ENCODE measurements around the gene MPP2.
"Not testable (repeated sequence)": the region's sequence is repeated elsewhere in the genome, so short reads cannot be mapped to it uniquely, and the experiment has no call there.

The MPP2 gene

DNA sequence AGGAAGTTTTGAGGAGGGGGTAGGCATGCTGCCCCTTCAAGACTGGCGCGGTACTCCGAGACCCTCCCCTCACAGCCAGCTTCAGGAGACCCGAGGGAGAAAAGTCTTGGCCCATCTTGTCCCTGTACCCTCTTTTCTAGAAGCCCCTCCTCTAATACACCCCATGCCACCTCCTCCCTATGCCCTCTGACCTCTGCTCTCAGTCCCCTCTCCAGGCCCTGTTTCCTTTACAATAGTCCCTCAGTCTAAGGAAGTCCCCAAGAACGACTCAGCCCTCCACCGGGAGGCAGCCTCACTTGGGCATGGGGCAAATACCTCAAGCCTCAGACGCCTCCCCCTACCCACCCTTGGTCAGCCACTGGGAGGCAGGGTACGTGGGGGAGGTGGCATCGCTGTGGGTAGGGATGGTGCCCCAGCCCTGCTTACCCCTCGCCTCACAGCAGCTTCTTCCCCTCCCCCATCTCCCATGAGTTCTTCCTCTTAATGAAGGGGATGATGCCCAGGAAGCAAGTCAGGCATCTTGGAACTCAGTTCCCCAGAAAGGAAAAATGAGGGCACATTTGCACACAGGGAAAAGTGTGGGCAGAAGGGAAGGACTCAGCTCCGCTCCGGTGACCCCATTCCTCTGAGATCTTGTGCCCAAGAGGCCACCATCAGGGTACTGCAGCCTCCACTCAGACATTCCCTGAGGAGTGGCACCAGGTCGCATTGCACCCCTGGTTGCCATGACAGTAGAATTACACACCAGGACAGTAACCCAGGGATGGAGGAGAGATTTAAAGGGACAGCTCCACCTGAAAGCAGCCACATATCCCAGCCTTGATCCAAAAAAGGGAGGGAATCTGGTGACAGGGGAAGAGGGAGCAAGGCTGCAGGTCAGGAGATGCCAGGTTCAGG is 6.2 kb downstream of the MPP2 start:
- DNase-seq: no peak

DNA sequence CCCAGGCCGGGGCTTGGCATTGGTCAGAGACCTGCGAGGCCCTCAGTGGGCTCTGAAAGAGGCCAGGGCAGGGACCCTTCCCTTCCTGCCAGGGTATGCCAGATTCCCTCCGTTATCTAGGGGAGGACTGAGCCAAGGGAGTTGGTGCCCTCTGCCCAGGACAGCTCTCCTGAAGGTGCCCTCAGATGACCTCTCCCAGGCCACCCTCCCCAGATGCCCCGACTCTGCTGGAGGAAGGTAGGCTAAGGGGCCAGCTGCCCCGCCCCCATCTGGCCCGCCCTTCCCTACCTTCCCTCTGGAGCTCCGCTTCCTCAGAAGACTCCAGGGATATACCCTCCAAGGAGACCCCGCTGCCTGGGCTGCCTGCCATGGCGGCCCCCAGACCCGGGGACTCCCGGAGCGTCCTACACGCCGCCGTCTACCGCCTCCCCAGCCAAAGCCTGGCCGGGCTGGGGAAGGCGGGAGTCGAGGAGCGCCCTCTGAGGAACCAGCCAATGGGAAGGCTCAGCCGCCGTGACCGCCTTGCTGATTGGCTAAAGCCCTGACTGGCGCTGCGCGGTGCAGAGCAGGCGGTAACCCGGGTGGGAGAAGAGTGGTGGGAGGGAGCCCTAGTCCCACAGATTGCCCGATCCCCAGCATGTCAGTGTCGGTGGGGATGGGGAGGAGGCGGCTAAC is 7.0 kb downstream of the MPP2 start:
- peak; percentile 76 for DNase-seq

DNA sequence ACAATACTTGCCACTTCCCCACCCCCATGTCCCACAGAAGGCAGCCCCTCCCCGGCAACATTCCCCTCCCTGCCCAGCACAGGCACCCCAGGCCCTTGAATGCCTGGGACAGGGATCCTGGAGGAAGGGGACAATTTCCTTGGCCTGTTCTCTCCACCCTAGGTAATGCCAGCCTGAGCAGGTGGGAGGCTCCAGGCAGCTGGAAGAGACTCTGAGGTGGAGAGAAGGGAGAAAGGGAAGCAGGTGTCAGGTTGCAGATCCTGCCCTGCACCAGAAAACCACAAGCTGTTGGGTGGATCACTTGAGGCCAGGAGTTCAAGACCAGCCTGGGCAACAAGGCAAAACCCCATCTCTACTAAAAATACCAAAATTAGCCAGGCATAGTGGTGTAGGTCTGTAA is 8.9 kb downstream of the MPP2 start:
- no peak for DNase-seq

DNA sequence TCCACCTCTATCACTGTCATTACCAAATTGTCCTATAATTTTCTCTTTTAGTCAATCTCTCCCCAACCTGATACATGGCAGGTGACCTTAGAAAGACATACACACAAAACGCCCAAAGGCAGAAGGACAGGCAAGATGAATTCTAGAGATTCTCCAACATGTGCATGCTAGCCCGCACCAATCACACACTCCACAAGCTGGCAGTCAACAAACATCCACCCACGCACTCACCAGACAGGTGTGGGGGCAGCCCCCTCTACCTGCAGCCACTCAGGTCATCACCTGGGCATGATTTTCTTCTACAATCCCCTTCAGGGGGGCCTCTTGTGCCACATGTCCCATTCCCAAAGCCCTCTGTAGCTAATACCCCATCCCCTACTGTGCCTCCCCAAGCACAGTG is 9.5 kb downstream of the MPP2 start:
- no peak for DNase-seq

DNA sequence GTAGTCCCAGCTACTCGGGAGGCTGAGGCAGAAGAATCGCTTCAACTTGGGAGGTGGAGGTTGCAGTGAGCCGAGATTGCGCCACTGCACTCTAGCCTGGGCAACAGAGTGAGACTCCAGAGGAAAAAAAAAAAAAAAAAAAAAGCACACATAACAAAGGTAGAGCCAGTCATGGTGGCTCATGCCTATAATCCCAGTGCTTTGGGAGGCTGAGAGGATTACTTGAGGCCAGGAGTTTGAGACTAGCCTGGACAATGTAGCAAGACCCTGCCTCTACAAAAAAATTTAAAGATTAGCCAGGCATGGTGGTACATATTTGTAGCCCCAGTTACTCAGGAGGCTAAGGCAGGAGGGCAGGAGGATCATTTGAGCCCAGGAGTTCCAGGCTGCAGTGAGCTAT is 12.8 kb downstream of the MPP2 start:
- not testable (repeated sequence) for DNase-seq

DNA sequence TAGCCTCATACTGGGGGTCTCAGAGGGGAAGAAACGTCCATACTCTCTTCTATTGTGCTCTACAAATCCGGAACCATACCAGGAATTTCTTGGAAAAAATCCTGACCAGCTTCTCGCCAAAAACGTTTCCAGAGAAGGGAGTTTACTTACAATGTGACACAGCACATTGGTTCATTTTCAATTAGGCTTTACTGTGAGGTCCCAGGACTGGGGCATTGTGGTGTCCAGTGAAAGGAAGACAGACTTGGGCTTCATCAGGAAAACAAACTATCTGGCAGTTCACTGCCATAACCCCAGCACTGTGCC is 14.7 kb downstream of the MPP2 start:
- no peak for DNase-seq

DNA sequence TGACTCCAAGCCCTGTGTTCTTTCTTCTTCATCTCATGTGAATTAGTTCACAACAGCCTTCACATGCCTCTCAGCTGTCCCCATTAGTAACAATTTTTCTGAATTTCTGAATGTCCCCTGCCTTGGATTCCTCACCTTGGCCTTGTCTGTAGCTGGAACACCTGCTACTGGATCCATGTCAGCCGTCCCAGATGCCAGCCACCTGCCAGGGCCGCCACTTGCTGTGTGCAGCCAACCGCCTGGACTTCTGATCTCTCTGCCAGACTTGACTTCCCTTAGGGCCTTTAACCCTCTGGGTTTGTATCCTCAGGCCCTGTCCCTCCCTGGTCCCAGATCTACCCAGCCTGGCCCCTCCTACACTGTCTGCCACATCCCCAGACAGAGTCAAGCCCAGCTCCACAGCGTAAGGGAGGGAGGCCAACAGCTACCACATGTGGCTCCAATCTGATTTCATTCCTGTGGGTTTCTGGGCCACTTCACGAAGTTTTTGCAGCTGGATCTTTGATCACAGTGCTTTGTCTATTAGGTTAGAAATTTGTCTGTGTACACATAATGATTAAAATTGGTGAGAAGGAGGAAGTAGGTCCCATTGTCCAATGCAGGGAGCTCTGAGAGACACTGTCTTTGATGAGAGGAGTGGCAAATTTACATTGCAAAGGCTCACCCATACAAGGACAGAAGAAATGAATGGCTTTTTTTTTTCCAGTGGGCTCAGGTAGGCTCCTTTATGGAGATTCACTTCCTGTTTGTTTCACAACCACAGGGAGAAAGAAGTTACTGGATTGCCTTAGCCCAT is 15.3 kb downstream of the MPP2 start:
- DNase-seq: no peak

DNA sequence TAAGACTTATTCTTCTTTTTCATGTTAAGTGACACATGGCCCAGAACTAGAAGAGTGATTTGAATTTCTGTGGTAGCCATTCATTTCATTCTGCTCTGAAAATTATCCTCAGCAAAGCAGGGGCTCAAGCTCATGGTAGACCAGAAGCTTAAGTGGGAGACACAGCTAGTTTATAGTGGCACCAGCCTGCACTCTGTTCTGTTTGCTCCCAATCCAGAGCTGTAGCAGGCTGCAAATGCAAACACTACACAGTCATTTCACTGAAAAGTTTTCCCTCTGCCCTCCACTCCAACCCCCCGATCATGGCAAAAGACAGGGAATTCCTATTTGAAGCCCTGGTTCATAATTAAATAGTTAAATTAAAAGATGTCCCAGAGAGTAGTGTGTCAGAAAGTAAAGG is 17.1 kb downstream of the MPP2 start:
- no peak for DNase-seq

DNA sequence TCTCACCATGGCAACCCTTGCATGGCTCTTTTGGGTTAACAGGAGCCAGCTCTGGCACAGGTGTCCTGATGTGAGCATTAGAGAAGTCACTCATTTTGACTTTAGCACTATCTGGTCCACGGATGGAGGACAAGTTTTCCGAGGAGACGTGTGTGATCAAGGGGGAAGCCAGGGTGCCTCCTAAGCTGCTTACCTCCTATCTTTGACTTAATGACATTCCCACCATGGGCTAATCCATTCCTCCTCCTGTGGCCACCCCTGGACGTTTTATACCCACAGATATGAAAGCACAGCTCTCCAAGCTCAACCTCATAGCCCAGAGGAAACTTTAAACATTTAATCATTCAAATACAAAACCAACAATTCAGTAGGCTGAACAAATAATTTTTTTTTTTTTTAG is 18.8 kb downstream of the MPP2 start:
- DNase-seq: no peak

DNA sequence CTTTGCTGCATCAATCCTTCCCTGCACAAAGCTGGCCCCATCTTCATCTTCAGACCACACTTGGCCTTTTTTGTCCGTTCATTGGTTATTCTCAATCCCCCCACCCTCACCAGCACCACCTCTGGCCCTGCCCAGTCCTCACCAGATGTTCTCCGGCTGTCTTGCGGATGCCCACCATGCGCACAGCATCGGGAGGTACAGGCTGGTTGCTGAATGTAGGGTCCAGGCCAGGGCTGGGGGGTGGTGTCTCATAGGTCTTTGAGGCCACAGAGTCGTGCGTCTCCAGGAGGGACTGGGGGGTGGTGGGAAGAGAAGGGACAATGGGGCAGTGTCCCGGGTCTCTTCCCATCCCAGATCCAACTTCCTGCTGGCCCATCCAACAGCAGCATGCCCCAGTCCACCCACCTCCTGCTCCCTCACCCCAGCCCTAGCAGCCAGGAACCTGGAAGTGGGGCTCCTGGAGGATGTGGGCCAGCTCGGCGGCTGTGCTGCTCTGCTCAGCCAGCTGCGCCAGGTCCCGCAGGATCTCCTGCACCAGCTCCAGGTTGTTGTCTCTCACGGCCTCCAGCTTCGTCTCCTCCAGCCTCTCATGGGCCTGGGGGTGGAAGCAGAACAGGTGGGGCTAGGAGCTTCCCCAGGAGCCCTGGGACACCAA is 24.4 kb downstream of the MPP2 start:
- DNase-seq: no peak

DNA sequence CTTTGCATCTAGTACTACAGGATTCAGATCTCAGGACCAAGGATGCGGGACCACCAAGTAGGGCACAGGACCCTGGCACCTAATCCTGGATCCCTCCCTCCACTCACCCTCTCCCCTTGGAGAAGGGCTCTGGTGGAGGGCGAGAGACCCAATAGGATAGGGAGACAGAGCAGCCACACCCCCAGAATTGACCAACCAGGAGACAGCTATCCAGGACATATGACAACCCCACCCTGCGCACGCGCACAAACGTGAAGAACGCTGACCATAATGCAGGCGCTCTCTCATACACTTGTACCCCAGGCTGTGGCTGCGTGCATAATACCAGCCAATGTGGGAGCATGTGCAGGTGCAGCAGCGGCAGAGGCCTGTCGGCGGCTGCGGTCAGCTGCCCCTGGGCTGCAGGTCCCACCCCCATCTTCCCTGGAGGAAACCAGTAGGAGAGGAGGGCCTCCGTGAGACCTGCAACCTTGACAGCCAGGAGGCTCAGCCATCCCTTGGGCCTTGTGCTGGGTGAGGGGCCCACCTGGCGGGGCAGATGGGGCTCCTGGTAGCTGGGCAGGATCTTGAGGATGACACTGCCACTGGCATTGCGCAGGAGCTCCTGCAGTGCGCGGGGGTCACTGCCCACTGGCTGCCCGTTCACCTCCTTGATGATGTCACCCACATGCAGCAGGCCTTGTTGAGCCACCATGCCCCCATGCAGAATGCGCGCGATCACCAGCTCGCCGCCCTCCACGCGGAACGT is 25.4 kb downstream of the MPP2 start:
- no peak for DNase-seq

DNA sequence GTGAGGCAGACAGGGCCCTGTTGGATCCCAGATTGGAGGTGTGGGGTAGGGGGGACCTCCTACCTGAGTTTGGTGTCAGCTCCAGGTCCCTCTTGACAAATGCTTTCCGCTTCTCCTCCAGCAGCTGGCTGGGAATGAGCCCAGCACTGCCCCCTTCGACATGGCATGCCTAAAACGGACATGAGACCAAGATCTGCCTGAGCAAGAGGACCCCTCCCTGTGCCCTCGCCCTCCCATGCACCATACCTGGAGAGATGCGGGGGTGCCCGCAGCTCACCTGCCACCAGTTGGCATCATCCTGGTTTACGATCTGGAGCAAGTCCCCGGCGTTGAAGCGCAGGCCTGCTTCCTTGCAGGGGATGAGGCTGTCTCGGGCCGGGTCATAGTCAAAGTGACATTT is 26.2 kb downstream of the MPP2 start:
- no peak for DNase-seq

DNA sequence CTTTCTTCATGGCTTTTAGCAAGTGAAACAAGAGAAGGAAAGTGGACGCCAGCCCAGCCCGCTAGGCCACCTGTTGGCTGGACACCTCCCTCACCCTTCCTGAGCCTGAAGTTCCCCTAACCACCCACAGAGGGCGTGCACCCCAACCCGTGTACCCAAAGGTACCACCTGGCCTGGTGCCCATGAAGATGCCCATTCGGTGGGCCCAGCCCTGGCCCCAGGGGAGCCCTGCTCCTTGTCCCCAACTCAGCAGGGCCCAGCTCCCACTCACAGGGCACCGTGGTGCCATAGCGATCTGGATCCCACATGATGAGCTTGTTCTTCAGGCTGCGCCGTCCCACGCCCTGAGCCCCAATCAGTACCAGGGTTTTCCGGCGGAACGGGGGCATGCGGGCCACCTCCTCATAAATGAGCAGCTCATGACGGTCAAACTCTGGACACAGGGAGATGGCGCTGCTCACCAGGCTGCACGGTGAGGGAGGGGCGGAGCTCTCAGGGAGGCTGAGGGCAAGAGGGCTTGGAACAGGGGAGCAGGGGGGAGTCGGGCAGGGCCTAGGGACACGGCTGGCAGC is 26.8 kb downstream of the MPP2 start:
- DNase-seq: no peak

DNA sequence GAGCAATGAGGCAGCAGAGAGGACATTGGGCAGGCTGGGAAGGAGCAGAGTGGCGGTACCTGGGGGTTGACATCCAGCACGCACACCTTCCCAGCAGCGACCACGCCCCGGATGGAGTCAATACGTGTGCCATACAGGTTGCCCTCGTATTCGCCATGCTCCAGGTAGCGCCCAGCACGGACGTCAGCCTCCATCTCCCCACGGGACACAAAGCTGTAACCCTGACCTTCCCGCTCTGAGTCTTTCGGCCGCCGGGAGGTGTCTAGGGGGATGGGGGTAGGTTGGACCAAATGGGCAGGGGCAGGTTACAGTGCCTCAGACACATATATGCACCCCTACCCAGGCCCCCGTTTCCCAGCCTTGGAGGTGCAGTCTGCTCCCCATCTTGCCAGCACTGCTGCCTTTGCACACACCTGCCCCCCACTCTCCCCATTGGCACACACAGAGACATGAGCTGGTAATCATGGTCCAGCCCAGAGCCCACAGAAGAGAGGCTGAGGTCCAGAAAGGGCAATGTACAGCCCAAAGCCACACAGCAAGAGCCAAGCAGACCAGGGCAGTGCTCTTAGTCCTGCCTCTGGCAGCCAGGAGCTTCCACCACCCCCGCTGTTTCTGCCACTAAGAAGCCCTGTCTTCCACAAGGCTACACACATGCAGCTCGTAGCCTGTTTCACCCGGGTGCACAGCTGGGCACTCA is 27.5 kb downstream of the MPP2 start:
- DNase-seq: no peak

DNA sequence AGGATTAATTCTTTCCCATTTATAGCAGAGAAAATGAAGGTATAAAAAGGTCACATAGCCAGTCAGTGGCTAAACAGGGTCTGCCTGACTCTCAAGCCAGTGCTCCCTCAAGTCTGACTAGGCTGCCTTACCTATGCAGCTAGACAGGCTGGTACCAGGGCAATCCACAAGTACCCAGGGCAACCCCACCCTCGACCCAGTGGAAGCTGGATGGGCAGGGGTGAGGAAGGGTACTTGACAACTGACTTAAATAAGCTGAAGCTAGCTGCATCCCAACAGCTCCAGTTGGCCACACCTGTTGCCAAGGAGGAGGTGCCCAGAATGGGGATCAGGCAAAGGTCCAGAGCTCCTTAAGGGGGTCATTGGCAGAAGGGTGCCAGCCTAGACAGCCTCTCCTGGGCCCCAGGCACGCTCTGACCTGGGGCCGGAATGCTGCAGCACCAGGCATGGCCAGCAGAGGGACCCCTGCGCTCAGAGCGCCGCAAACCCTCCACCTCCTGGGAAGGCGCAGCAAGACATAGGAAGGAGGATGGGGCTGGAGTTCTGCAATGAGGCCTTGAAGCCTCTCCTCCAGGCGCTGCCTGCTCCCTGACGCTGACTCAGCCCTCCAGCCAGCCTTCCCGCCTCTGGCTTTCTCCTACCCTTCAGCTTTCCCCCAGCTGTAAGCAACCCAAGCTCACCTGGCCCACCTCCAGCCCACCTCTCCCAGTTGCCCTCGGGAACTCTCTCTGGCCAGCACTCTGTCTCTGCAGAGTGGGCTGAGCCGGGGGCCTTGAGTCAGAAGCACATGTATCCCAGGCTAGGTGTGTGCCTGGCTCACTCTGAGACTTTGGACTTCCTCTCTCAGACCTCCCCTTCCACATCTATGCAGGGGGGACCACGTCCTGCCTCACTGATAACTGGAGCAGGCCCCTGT is 28.8 kb downstream of the MPP2 start:
- DNase-seq: peak; percentile 51

DNA sequence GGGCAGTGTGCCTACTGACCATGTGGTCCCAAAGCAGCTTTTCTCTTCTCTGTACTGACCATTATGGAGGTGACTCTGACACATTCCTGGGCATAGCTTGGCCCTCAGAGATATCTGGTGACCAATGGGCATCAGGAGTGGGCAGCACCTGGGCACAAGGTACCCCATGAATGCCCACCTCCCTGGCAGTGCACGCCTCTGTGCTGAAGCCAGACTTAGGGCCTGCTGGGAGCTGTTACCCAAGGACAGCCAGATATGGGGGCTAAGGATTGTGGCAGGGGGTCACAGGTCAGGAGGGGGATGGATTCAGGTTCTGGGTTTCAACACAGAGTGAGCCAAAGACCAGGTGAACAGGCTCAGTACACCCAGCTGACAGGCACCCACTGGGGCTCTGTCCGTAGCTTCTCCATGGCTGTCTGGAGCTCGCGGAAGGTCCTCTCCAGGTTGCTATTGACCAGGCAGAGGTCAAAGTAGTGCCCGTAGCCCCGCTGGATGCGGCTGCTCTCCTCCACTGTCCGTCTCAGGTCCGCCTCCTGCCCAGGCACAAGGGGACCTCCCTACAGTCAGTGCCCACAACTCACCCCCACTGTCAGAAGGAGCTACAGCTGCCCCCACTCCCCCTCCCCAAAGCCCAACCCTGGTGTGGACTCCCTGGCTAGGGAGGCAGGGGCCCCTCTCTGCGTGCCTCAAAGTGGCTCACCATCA is 29.7 kb downstream of the MPP2 start:
- DNase-seq: no peak

DNA sequence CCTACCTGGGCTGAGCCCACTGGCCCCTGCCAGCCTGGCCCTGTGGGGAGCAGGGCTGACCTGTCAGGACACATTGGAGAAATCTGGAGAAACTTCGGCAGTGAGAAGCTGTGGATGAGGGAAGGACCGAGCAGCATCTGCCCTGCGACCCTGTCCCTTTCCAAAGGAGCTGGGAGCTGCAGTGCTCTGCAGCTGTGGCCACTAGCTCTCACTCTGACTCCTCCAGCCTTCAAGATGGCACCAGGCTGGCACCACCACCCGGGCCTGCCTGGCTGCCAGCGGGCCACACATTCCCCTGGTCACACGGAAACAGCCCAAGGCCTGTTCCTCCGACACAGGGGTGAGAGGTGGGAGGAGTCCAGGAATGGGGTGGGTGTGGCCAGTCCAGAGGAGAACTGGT is 30.3 kb downstream of the MPP2 start:
- no peak for DNase-seq

DNA sequence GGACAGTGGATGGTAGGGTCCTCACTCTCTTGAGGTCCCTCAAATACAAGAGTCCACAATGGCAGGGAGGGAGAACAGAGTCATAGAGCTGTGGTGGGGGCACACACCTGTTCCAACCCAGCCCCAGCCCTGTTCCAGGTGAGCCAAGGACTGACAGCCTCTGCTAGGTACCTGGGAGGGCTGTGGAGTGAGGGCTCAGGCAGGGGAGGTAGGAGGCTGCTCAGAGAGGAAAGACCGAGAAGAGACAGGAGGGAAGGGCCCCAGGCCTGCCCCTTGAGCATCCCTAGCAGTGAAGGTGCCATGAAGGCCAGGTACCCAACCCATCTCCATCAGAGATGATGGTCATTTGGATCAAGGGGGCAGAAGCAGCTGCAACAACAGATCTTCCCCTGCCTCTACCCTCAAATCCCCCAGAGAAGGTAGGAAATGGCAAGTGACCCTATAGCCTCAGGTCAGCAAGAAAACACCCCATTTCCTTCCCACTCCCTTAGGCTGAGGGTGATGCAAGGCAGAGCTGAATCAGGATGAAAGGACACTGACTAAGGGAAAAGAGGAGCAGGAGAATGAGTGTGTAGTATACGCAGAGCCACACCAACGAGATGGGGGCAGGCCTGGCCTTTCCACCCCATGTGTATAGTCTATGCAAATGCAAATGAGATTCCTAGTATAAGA is 31.7 kb downstream of the MPP2 start:
- DNase-seq: no peak

DNA sequence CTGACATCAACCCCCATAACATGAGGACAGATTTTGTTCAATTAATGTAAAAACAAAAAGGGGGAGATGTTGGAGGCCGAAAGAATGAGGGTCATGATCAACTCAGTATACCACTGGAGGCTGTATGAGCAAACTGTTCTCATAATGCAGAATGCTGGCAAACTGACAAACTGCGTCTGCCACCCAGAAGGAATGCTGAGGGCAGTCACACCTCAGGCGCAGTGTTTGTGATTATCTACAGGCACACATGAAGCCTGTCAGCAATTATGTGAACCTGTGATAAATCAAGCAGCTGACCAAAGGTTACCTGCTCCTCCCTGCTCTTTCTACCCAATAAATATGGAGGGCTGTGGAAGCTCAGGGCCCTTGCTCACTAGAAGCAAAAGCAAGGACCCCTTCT is 33.0 kb downstream of the MPP2 start:
- no peak for DNase-seq
